GM10248 (cell line): ENCODE results near the gene PLEKHG4.

Experiments
- CTCF ChIA-PET: fragments of 300-600 bp; sonication (Branson Sonifier 250); formaldehyde crosslinking; extraction: SDS; loops from one replicate; lab custom pipeline; 2021; ENCODE audit warnings: antibody characterized with exemption; lab: Yijun Ruan, JAX
- POLR2A ChIA-PET: fragments of 350-650 bp; sonication (Branson Sonifier 250); formaldehyde crosslinking; extraction: SDS; loops from one replicate; lab custom pipeline; 2020; ENCODE audit warnings: antibody characterized with exemption; lab: Yijun Ruan, JAX
- DNase-seq: peaks from one replicate; pipeline ENCODE4 v3.0.0; 2012; ENCODE audit errors: extremely low spot score
- CTCF ChIP-seq: IDR thresholded peaks from 2 replicates; pipeline ENCODE4 v1.5.1; 2012; ENCODE audit warnings: mild to moderate bottlenecking, low read depth; ENCODE audit errors: extremely low read depth, missing control alignments, control extremely low read depth

Gene PLEKHG4

GRCh38 chr16:67265834-67266233 is 13.5 kb upstream of the PLEKHG4 start:
- POLR2A ChIA-PET = interaction anchor here (1.0 kb wide), 1 partner anchor 21 kb away, joined by 3 read pairs; no protein-coding TSS in a partner anchor
- no peak for DNase-seq
- no peak for TF ChIP-seq CTCF
- CTCF ChIA-PET = interaction anchor here (0.6 to 3.5 kb wide), 3 partner anchors 13 to 134 kb away, joined by 3 to 9 read pairs (median 8); no protein-coding TSS in a partner anchor

- ChIA-PET POLR2A (no interaction called here), CTCF (interaction anchor here (1.0 to 3.5 kb wide), 3 partner anchors 8 to 132 kb away, joined by 3 to 8 read pairs (median 6); no protein-coding TSS in a partner anchor)
These were observed 11.2 kb upstream of the PLEKHG4 start for GRCh38 chr16:67268136-67268579.

GRCh38 chr16:67269766-67270165 is 9.6 kb upstream of the PLEKHG4 start:
- CTCF ChIA-PET = interaction anchor here (1.1 to 1.9 kb wide), 3 partner anchors 9 to 130 kb away, joined by 7 to 9 read pairs (median 7); no protein-coding TSS in a partner anchor
- POLR2A ChIA-PET = no interaction called here
- no peak for TF ChIP-seq CTCF
- no peak for DNase-seq

More at GRCh38 chr16:67268136-67268579, 11.2 kb upstream of the PLEKHG4 start:
- TF ChIP-seq CTCF = no peak
- DNase-seq = no peak

GRCh38 chr16:67270931-67271338 is 8.4 kb upstream of the PLEKHG4 start:
- CTCF ChIA-PET = interaction anchor here (0.9 to 1.9 kb wide), 6 partner anchors 10 to 157 kb away, joined by 4 to 7 read pairs (median 4); no protein-coding TSS in a partner anchor

GRCh38 chr16:67271446-67271845 is 7.9 kb upstream of the PLEKHG4 start:
- POLR2A ChIA-PET = interaction anchor here (0.6 kb wide), 1 partner anchor 1333 kb away, joined by 3 read pairs; no protein-coding TSS in a partner anchor
- no peak for TF ChIP-seq CTCF
- CTCF ChIA-PET = interaction anchor here (0.9 to 1.4 kb wide), 4 partner anchors 10 to 15 kb away, joined by 4 to 5 read pairs (median 4); no protein-coding TSS in a partner anchor
- no peak for DNase-seq

More at GRCh38 chr16:67270931-67271338, 8.4 kb upstream of the PLEKHG4 start:
- no peak for DNase-seq
- TF ChIP-seq CTCF = no peak
- POLR2A ChIA-PET = interaction anchor here (0.6 kb wide), 1 partner anchor 1333 kb away, joined by 3 read pairs; no protein-coding TSS in a partner anchor

- POLR2A ChIA-PET = no interaction called here
- CTCF ChIA-PET = no interaction called here
- no peak for TF ChIP-seq CTCF
- no peak for DNase-seq
These were observed 4.0 kb upstream of the PLEKHG4 start for GRCh38 chr16:67275321-67275720.
